ENCODE data around the gene KIF1B.
"Not testable (repeated sequence)": the region's sequence is repeated elsewhere in the genome, so short reads cannot be mapped to it uniquely, and the experiment has no call there.

Gene KIF1B

DNA sequence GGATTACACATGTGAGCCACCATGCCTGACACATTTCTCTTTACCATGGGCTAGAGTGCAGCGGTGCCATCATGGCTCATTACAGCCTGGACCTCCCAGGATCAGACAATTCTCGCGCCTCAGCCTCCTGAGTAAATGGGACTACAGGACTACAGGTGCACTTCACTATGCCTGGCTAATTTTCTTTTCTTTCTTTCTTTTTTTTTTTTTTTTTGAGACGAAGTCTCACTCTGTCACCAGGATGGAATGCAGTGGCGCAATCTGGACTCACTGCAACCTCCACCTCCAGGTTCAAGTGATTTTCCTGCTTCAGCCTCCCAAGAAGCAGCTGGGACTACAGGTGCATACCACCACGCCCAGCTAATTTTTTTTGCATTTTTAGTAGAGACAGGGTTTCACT lies 14.8 kb upstream of the KIF1B start:
- no peak for DNase-seq (ENCODE audit: low spot score)

GRCh38 chr1:10196976-10197375 lies 13.4 kb upstream of the KIF1B start:
- DNase-seq (ENCODE audit: low spot score): no peak

- no peak for DNase-seq (ENCODE audit: low spot score)
Measured at GRCh38 chr1:10200620-10201019, 9.8 kb upstream of the KIF1B start.

- no peak for DNase-seq (ENCODE audit: low spot score)
Measured at GRCh38 chr1:10204003-10204642, 6.2 kb upstream of the KIF1B start.

DNA sequence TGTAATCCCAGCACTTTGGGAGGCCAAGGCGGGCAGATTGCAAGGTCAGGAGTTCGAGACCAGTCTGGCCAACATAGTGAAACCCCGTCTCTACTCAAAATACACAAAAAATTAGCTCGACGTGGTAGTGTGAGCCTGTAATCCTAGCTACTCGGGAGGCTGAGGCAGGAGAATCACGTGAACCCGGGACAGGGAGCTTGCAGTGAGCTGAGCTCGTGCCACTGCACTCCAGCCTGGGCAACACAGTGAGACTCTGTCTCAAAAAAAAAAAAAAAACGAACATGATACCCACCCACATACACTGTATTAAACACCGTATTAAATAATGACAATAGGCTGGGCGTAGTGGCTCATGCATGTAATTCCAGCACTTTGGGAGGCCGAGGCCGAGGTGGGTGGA lies 5.2 kb upstream of the KIF1B start:
- DNase-seq (ENCODE audit: low spot score): not testable (repeated sequence)

DNA sequence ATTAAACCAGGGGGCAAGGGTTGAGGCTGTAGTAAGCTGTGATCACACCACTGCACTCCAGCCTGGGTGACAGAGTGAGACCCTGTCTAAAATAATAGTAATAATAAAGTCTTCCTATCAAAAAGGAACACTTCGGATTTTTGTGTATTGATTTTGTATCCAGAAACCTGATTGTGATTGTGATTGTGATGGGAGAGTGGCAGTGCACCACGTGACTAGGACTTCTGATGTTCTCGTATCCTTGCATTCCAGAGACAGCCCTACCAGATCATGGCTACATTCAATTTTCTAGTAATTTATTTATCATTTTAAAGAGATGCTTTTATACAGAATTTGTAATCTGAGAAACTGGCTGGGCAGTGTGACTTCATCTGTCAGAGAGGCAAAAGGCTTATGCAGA lies 2.6 kb upstream of the KIF1B start:
- DNase-seq (ENCODE audit: low spot score): no peak

DNA sequence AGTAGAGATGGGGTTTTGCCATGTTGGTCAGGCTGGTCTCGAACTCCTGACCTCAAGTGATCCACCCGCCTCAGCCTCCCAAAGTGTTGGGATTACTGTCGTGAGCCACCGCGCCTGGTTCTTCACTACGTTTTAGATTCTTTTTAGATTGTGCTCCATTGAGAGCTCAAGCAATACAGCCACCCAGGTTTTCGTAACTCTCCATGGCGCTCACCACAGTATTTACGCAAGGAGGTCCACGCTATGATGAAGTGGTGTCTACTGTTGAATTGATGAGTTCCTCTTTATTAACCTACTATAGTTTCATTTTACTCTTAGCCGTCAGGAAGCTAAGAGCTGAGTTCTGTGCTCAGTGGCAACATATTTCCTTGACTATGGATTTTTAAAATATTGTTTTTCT lies 1.8 kb upstream of the KIF1B start:
- no peak for DNase-seq (ENCODE audit: low spot score)

DNA sequence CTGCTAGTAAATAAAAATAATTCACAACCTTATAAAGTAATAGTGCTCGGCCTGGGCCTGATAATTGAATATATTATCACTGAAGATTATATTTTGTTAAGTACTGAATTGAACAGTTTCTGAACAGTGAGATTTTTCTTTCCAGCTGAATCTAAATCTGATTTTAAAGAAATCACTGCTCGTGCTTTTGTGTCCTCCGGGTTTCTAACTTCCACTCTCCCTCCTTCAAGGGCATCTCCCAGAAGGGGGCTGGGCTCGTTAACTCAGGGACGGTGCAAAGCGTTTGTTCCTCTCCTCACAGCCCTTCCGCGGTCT lies 823 bp upstream of the KIF1B start:
- no peak for DNase-seq (ENCODE audit: low spot score)

- DNase-seq (ENCODE audit: low spot score): no peak
Measured at GRCh38 chr1:10210841-10211804, 753 bp downstream of the KIF1B start.

GRCh38 chr1:10211805-10212410 lies 1.5 kb downstream of the KIF1B start:
- no peak for DNase-seq (ENCODE audit: low spot score)

DNA sequence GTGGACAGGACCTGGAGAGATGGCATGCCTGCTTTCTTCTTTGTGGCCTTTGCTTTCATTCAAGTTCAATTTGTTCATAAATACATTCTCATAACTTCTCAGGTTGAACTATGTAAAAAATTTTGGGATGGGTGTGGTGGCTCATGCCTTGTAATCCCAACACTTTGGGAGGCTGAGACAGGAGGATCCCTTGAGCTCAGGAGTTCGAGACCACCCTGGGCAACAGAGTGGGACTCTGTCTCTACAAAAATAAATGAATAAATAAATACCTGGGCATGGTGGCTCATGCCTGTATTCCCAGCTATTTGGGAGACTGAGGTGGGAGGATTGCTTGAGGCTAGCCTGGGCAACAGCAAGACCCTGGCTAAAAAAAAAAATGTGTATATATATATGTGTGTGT lies 2.1 kb downstream of the KIF1B start:
- DNase-seq (ENCODE audit: low spot score): no peak

DNA sequence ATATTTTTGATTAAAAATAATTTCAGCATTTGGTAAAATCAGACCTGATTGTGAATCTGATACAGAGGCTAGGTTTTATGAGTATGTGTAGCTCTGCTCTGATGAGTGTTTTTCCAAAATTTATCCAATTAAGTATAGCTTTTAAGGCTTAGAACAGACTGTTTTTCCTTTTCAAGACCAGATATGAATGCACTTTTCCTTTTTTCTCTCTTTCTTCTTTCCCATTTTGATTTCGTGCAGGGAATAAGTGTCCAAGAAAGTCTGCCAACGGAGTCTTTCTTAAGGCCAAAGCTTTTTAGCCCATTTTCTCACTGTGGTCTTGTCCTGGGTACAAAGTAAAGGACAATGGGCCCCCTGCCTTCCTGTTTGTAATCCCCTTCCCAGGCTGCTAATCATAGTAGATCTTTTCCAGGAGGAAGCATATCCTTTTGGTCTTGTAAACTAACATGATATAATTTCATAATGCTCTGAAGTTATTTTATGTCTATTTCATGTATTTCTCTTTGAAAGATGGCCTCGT lies 2.9 kb downstream of the KIF1B start:
- no peak for DNase-seq (ENCODE audit: low spot score)

DNA sequence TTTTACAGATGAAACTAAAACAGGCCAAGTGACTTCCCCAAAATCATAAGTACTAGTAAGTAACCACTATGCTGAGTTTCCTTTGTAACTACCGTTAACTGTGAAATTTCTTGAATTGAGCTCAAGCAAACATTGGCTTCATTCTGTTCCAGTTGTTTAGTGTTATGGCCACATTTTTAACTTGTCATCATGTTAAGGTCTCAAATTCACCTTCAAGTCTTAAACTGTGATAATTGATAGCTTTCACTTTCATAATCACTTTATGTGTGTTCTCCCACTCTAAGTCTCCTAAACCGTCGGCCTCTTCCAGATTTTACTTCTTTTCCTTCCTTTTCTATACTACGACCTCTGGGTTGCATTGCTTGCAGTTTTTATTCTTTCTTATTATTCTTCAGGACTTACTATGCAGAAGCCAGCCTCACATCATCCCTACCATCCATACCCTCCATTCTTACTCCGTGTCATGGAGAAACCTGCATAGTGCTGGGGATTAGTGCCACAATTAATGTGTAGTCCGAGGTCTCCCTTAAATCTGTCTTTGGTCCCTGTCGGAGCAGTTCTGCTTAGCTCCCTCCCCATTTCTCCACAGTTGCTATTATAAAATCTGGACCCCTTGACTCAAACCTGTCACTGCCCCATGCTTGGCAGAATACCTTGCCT lies 5.8 kb downstream of the KIF1B start:
- DNase-seq (ENCODE audit: low spot score): no peak

GRCh38 chr1:10217748-10218441 lies 7.5 kb downstream of the KIF1B start:
- DNase-seq (ENCODE audit: low spot score): no peak

- no peak for DNase-seq (ENCODE audit: low spot score)
Measured at GRCh38 chr1:10220200-10220599, 9.8 kb downstream of the KIF1B start.

GRCh38 chr1:10220657-10221056 lies 10.3 kb downstream of the KIF1B start:
- DNase-seq (ENCODE audit: low spot score): not testable (repeated sequence)

DNA sequence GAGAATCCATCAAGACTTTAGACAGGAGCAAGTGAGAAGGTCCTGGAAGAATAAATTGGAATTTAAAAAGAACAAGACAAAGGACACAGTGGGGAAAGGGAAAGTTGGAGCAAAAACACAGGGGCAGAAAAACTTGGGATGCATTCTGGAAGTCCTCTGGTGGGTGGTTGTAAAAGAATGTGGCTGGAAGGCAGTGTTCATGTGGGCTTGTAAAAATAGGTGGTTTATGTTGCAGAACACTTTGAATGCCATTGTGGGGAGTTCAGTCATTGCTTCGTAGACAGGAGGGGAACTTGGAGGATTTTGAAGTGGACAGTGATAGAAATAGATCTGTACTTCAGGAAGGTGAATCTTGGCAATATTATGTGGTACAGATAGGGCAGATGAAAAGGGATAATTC lies 15.2 kb downstream of the KIF1B start:
- DNase-seq (ENCODE audit: low spot score): no peak

DNA sequence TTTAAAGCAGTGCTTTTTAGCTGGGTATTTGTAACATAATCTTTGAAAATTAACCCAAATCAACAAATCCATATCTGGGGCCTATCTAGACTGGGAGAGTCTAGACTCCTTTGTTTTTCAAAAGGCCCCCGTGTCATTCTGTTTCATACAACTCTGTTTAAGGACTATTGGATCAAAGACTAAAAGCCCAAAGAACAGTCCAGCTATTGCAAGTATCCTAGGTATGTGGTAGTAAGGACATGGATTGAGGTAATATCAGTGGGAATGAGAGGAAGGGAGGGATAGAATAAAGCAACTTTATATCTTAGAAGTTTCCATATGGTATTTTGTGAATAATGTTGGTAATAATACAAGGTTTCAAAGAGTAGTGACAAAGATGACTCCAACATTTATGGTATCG lies 18.2 kb downstream of the KIF1B start:
- no peak for DNase-seq (ENCODE audit: low spot score)

DNA sequence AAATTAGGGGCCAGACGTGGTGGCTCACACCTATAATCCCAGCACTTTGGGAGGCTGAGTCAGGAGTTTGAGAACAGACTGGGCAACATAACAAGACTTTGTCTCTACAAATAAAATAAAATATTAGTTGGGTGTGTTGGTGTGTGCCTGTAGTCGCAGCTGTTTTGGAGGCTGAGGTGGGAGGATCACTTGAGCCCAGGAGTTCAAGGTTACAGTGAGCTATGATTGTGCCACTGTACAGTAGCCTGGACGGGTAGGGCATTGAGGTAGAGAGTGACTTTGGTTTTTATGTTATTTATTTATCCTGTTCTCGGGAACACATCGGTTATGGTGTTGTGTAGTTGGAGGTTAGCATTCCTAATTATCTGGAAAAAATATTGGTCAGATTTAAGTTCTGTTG lies 19.5 kb downstream of the KIF1B start:
- DNase-seq (ENCODE audit: low spot score): no peak

GRCh38 chr1:10232163-10232562 lies 21.8 kb downstream of the KIF1B start:
- no peak for DNase-seq (ENCODE audit: low spot score)

GRCh38 chr1:10236405-10237156 lies 26.2 kb downstream of the KIF1B start:
- DNase-seq (ENCODE audit: low spot score): no peak
